Measurements from ENCODE around the gene PAM16.

The PAM16 gene

GRCh38 chr16:4293181-4293716 is 57.9 kb downstream of the PAM16 start:
- no peak for DNase-seq

- no peak for DNase-seq
Observed at GRCh38 chr16:4291699-4292098, 59.4 kb downstream of the PAM16 start.

Data from stimulated activated CD4-positive, alpha-beta T cell treated with anti-CD3 and anti-CD28 coated beads, Interleukin-4, amount 100 ng/mL, for 1 hour (primary cell).